ENCODE data around the gene TJP1.

The TJP1 gene

DNA sequence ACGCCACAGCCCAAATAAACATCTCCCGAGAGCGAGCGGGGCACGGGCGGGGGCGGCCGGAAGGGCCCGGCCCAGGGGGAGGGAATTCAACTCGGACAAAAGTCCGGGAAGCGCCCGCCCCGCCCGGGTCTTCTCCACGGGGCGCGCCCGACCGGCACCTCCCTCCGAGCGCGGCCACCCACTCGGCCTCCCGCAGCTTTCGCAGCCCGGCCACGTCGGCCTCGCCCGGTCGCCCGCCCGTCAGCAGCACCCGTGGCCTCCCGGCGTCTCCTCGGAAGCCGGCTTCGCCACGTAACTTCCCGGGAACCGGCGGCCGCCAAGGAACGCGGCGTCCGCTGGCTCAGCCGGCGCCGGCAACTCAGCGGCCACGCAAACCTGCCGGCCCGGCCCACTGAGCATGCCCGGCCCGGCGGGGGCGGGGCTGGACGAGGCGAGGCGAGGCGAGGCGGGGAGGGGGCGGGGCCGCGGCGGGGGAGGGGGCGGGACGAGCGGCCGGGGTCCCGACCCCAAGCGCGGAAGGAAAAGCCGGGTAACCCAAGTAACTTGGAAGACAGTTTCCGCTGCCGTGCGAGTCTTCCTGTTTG lies at the start of gene TJP1:
Gene TJP1, minus strand, starts transcription at position 369 of the 584 bp plus-strand sequence. CDS start 440 bp downstream, outside the sequence.
- no peak for DNase-seq (ENCODE audit: low read depth)

GRCh38 chr15:29871401-29871800 lies 49.1 kb upstream of the TJP1 start:
- DNase-seq (ENCODE audit: low read depth), result no peak

- DNase-seq (ENCODE audit: low read depth), result no peak
Measured at GRCh38 chr15:29870495-29871151, 48.4 kb upstream of the TJP1 start.

DNA sequence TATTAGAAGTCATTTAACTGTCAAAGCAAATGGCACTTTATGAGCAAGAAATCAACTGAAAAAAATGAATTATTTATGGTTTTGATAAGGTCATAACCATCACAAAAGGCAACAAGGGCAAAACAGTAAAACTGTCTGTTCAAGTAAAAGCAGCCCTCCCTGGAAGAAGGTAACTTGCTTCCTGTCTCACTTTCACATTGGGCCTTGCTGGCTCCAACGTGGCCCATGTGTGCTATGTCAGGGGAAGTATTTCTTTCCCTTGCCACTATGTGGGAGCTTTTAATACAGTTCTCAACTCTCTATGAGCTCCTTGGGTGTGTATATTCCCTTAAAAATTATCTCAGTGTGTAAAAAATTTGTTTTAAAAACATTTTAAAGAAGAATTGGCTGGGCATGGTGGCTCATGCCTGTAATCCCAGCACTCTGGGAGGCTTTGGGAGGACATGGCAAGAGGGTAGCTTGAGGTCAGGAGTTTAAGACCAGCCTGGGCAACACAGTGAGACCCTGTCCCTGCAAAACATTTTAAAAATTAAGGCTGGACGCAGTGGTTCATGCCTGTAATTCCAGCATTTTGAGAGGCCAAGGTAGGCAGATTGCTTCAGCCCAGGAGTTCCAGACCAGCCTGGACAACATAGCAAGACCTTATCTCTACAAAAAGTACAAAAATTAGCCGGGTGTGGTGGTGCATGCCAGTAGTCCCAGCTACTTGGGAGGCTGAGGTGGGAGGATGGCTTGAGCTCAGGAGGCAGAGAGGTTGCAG lies 45.2 kb upstream of the TJP1 start:
- no peak for DNase-seq (ENCODE audit: low read depth)

DNA sequence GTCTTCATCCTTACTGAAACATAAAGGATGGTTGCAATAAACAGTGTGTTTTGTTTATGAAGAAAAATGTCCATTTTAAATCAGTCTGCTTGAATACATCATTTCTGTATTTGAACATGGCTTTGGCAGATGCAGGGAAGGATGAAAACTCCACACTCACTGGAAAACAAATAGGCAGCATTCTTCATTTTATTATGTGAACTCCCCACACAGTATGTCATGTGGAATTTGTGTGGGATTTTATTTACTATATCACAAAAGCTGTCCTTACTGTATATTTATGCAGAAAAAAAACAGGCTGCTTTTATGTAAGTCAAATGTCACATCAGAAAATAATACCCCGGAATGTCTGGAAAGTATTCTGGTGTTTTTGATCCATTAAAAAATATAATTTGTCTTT lies 44.1 kb upstream of the TJP1 start:
- DNase-seq (ENCODE audit: low read depth), result no peak

DNA sequence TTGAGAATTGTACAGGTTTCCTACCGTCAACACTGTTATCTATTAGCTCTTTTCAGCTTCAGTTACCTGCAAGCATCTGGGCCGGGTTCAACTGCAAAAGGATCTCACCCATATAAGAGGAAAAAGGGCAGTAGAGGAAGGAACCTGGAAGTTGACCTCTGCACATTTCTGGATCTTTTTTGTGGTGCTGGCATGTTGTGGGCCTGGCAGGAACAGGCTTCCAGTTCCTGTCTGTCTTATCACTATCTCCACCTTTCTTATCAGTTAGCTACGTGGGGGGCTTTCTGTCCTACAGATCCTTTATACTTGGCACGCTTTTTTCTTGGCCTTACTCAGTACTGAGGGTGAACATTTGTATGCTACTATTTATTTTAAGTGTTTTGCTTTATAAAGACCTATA lies 42.2 kb upstream of the TJP1 start:
- DNase-seq (ENCODE audit: low read depth), result no peak

DNA sequence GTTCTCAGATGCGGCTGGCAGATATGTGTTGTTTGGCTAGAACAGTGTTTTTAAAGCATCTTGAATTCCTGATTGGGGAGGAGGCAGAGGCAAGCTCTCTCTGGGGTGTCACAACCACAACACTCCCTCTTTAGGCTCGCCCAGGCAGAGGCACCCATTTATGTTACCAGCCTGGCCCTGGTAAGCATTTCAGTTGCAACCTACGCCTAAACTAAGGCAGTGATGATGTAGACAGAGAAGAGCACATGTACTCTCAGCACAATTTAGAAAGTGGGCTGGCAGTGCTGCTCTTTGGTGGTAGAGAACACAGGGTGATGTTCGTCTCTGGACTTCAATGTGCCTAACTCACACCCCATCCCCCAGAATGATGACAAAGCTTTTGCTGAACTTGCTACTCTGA lies 41.2 kb upstream of the TJP1 start:
- DNase-seq (ENCODE audit: low read depth), result no peak

DNA sequence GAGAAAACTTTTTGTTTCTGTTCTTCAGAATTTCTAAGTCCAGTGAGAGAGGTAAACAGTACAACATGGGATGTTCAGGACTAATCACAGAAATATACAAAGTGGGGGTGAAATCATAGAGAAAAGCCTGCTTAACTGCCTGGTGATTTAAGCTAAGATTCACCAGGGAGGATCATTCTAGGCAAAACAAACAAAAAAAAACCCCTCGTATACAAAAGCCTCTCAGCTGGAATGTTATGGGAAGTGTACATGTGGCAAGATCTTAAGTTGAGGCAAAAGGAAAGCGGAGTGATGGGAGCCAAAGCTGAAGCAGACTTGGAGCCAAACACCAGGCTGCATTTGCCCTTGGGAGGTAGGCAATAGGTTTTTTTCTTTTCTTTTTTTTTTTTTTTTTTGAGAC lies 40.0 kb upstream of the TJP1 start:
- no peak for DNase-seq (ENCODE audit: low read depth)

DNA sequence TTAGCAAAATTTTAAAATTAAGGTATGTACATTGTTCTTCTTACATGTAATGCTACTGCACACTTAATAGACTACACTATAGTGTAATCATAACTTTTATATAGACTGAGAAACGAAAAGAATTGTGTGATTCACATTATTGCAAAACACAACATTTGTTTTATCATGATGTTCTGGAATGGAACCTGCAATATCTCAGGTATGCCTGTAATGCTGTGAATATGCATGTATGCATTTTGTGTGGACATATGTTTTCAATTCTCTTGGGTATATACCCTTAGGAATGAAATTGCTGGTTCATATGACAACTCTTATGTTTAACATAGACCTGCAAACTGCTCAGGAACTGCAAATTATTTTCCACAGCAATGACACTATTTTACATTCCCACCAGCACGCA lies 38.6 kb upstream of the TJP1 start:
- DNase-seq (ENCODE audit: low read depth), result no peak

GRCh38 chr15:29859973-29860715 lies 37.9 kb upstream of the TJP1 start:
- DNase-seq (ENCODE audit: low read depth), result no peak

DNA sequence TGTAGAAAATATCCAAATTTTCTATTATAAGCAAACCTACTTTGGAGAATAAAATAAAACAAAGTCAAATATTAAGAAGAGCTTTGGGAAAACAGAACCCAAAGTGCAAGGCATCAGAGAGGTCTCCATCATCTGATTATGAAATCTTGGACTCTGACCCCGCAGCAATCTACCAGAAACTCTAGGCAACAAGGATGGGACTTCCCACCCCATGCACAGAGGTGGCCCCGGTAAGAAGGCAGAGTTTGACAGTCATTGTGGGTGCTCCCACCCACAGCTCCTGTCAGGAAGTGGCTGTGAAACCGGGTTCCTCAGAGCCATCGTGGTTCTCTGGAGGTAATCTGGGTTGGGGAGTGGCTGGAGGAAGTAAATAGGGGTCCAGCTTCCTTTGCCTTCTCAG lies 37.0 kb upstream of the TJP1 start:
- DNase-seq (ENCODE audit: low read depth), result no peak

GRCh38 chr15:29857221-29857789 lies 35.0 kb upstream of the TJP1 start:
- no peak for DNase-seq (ENCODE audit: low read depth)

- no peak for DNase-seq (ENCODE audit: low read depth)
Measured at GRCh38 chr15:29854413-29854812, 32.1 kb upstream of the TJP1 start.

GRCh38 chr15:29853211-29853987 lies 31.1 kb upstream of the TJP1 start:
- no peak for DNase-seq (ENCODE audit: low read depth)

DNA sequence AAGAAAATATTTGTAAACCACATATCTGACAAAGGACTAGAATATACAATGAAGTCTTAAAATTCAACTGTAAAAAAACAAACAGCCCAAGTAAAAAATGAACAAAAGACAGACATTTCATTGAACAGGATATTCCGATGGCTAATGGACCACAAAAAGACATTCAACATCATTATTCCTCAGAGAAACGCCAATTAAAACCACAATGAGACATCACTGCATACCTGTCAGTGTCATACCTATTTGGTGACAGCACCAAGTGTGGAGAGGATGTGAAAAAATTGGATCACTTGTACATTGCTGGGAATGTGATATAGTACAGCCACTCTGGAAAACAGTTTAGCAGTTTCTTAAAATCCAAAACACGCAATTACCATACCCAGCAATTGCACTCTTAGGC lies 29.9 kb upstream of the TJP1 start:
- DNase-seq (ENCODE audit: low read depth), result no peak

DNA sequence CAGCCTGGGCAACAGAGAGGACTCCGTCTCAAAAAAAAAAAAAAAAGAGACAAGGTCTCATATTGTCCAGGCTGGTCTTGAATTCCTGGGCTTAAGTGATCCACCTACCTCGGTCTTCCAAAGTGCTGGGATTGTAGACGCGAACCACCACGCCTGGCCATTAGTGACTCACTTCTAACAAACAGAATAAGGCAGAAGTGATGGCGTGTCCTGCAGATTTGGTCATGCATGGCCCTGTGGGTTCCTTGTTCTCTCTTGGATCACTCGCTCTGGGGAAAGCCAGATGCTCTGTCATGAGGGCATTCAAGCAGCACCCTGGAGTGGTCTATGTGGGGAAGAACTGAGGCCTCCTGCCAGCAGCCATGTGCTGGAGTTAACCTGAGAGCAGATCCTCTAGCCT lies 27.4 kb upstream of the TJP1 start:
- no peak for DNase-seq (ENCODE audit: low read depth)

DNA sequence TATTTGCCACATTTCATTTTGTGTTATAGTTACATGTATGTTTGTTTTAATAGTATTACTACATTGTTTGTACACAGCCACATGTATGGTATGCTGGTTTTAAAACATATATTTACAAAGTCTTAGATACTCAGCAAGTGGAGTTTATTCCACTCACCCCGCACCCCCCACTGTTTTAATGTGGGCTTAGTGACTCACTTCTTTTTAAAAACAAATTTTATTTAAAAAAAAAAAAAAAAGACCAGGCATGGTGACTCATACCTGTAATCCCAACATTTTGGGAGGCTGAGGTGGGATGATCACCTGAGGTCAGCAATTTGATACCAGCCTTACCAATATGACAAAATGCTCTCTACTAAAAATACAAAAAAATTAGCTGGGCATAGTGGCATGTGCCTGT lies 26.9 kb upstream of the TJP1 start:
- no peak for DNase-seq (ENCODE audit: low read depth)

DNA sequence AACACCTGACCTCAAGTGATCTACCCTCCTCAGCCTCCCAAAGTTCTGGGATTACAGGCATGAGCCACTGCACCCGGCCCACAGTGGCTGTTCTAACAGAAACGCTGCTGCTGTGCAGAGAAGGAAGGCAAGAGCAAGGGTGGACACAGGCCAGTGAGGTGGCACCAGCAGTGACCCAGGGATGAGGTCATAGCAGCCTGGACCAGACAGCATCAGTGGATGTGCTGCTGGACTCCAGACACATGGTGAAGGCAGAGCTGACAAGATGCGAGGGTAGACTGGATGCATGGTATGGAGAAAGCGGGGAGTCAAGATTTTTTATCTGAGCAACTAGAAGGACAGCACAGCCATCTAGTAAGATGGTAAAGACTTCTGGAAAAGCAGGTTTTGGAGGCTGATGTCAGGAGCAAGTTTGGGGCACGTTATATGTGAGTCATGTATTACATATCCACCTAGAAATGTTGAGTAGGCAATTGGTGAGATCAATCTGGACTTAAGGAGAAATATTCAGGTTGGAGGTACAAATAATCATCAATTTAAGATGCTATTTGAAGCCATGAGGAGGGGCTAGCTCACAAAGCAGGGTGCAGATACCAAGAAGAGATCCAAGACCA lies 22.1 kb upstream of the TJP1 start:
- DNase-seq (ENCODE audit: low read depth), result no peak

- no peak for DNase-seq (ENCODE audit: low read depth)
Measured at GRCh38 chr15:29842290-29842689, 20.0 kb upstream of the TJP1 start.

- no peak for DNase-seq (ENCODE audit: low read depth)
Measured at GRCh38 chr15:29840926-29841325, 18.7 kb upstream of the TJP1 start.

GRCh38 chr15:29840054-29840453 lies 17.8 kb upstream of the TJP1 start:
- DNase-seq (ENCODE audit: low read depth), result no peak

Data from activated T-cell treated with anti-CD3 and anti-CD28 coated beads for 24 hours (primary cell).